Keratinocyte (primary cell): ENCODE measurements around the gene SH3PXD2A. TPM values are rescaled to one million over a fixed set of nuclear protein-coding genes. Genes with fewer than 3 reads are reported as not detected.

Source experiments
- DNase-seq: peaks from one replicate; pipeline ENCODE4 v3.0.0-alpha.2; 2011; ENCODE audit warnings: low read depth, missing footprints, low spot score
- FAIRE-seq: peaks from 2 replicates; lab custom pipeline; 2011; peaks lifted over from hg19 to GRCh38; lab: Jason Lieb, UNC
- H2AFZ ChIP-seq: 2 replicates; pipeline ENCODE4 v1.6.0; 2012; ENCODE audit warnings: low read length, control low read depth, inconsistent platforms; ENCODE audit not compliant: control insufficient read depth
- H3K27ac ChIP-seq: 2 replicates; pipeline ENCODE4 v1.5.1; 2011; ENCODE audit warnings: low read length; ENCODE audit not compliant: control insufficient read depth, insufficient read depth
- H3K27me3 ChIP-seq: 3 replicates; pipeline ENCODE4 v1.6.0; 2011; ENCODE audit warnings: low read length; ENCODE audit not compliant: control insufficient read depth, insufficient read depth; ENCODE audit errors: extremely low read depth
- H3K36me3 ChIP-seq, 2 experiments: 2 replicates in 1 of 2; 3 replicates in 1 of 2; pipeline ENCODE4 v1.5.1; 2011; ENCODE audit warnings: low read length in 2 of 2, mild to moderate bottlenecking in 1 of 2; ENCODE audit not compliant: control insufficient read depth in 2 of 2, insufficient read depth in 2 of 2; ENCODE audit errors: extremely low read depth in 1 of 2
- H3K4me1 ChIP-seq: 3 replicates; pipeline ENCODE4 v1.5.1; 2011; ENCODE audit warnings: low read length; ENCODE audit not compliant: control insufficient read depth, insufficient read depth; ENCODE audit errors: extremely low read depth
- H3K4me2 ChIP-seq: 3 replicates; pipeline ENCODE4 v1.6.0; 2011; ENCODE audit warnings: low read depth, low read length; ENCODE audit not compliant: control insufficient read depth, insufficient read depth; ENCODE audit errors: extremely low read depth
- H3K4me3 ChIP-seq, 3 experiments: fragments of 200-600 bp in 1 of 3; sonication (generic) in 1 of 3; 2 replicates in 2 of 3; 3 replicates in 1 of 3; pipeline ENCODE4 v1.5.1; 2011 to 2016; ENCODE audit warnings: low read length in 3 of 3, mild to moderate bottlenecking in 3 of 3, control low read depth in 2 of 3, inconsistent platforms in 1 of 3, low read depth in 1 of 3, mixed read lengths in 1 of 3, mixed run types in 1 of 3, moderate library complexity in 1 of 3; ENCODE audit not compliant: control insufficient read depth in 2 of 3, insufficient read depth in 2 of 3; ENCODE audit errors: extremely low read depth in 1 of 3
- H3K79me2 ChIP-seq: 2 replicates; pipeline ENCODE4 v1.6.0; 2012; ENCODE audit warnings: low read length; ENCODE audit not compliant: control insufficient read depth, insufficient read depth
- H3K9ac ChIP-seq: 3 replicates; pipeline ENCODE4 v1.6.0; 2011; ENCODE audit warnings: low read length; ENCODE audit not compliant: control insufficient read depth, insufficient read depth; ENCODE audit errors: extremely low read depth
- H3K9me1 ChIP-seq: 3 replicates; pipeline ENCODE4 v1.6.0; 2011; ENCODE audit warnings: low read length; ENCODE audit not compliant: control insufficient read depth, insufficient read depth; ENCODE audit errors: extremely low read depth
- H3K9me3 ChIP-seq: 2 replicates; pipeline ENCODE4 v1.5.1; 2012; ENCODE audit warnings: low read depth, low read length; ENCODE audit not compliant: control insufficient read depth
- H4K20me1 ChIP-seq: 3 replicates; pipeline ENCODE4 v1.6.0; 2011; ENCODE audit warnings: low read length; ENCODE audit not compliant: control insufficient read depth, insufficient read depth; ENCODE audit errors: extremely low read depth
- CTCF ChIP-seq, 3 experiments: IDR thresholded peaks in 1 of 3; conservative IDR thresholded peaks in 1 of 3; optimal IDR thresholded peaks in 1 of 3; 2 replicates in 2 of 3; 3 replicates in 1 of 3; pipeline versions ENCODE3 to v1.5.1; 2011; ENCODE audit warnings: low read length in 3 of 3, mild to moderate bottlenecking in 3 of 3, moderate library complexity in 2 of 3, control low read depth in 1 of 3, inconsistent platforms in 1 of 3; ENCODE audit not compliant: insufficient read depth in 2 of 3; ENCODE audit errors: extremely low read depth in 1 of 3
- EZH2 ChIP-seq: IDR thresholded peaks from one replicate; pipeline ENCODE4 v1.6.1; 2012; ENCODE audit warnings: inconsistent platforms, mild to moderate bottlenecking, low read length, moderate library complexity
- dilution Hi-C: fragments of 300-500 bp; cut with MboI; formaldehyde crosslinking; loops from one replicate; pipeline ENCODE4 v1.7.0; 2020; ENCODE audit warnings: low sequenced_read_pairs; ENCODE audit not compliant: extremely low pct_ligation_motif_present
- polyA plus RNA-seq, 5 experiments: library from polyadenylated mRNA; depleted of rRNA in 3 of 5; stranded (reverse) in 3 of 5; stranded (forward) in 1 of 5; unstranded in 1 of 5; fragments of >200 nt; gene quantifications; 1 replicate in 1 of 5; 2 replicates in 3 of 5; 3 replicates in 1 of 5; pipeline versions ENCODE4 v1.2.1 to v1.2.3, GENCODE V29; 2011 to 2012; ENCODE audit warnings: missing spikeins in 2 of 5, low read depth in 1 of 5, low replicate concordance in 1 of 5

SH3PXD2A gene
- polyA plus RNA-seq, 1 donor (not counting 4 experiments of a cell fraction or from before 2014, with no cell fraction given) = 33.9 TPM

GRCh38 chr10:103688491-103688890 is 166.9 kb downstream of the SH3PXD2A start:
- dilution Hi-C loops = no loop called here

GRCh38 chr10:103687718-103688117 is 167.7 kb downstream of the SH3PXD2A start:
- Histone ChIP-seq H3K27ac (no peak overlapping the region), H3K9ac (no peak overlapping the region), H3K4me1 (peaks cover 3% of the 10 kb centered on the region), H3K27me3 (no peaks in the 10 kb centered on the region), H3K79me2 (peaks cover 79% of the 10 kb centered on the region), H3K9me3 (no peaks in the 10 kb centered on the region), H3K4me3 (no peak overlapping the region), H2AFZ (no peak overlapping the region), H3K4me2 (no peak overlapping the region), H3K9me1 (peaks cover 2% of the 10 kb centered on the region), H4K20me1 (peaks cover 17% of the 10 kb centered on the region), H3K36me3 (peaks cover 8 to 28% of the 10 kb centered on the region in 2 experiments)
- DNase-seq = no peak
- TF ChIP-seq EZH2 (no peak), CTCF (optimal IDR thresholded peaks at IDR 0.05 in 1 of 3, IDR thresholded peaks at IDR 0.05 in 1 of 3, conservative IDR thresholded peaks at IDR 0.05 in 1 of 3; ENCODE audit: extremely low read depth in 1 of 3, insufficient read depth in 2 of 3, low read length in 3 of 3) (no peak)
- no peak for FAIRE-seq
- dilution Hi-C loops = no loop called here

More at GRCh38 chr10:103688491-103688890, 166.9 kb downstream of the SH3PXD2A start:
- Histone ChIP-seq H4K20me1 (peaks cover 17% of the 10 kb centered on the region), H3K9ac (no peak overlapping the region), H2AFZ (no peak overlapping the region), H3K27me3 (no peaks in the 10 kb centered on the region), H3K9me3 (no peaks in the 10 kb centered on the region), H3K79me2 (peaks cover 74% of the 10 kb centered on the region), H3K36me3 (peaks cover 5 to 24% of the 10 kb centered on the region in 2 experiments), H3K4me2 (no peak overlapping the region), H3K4me1 (peaks cover 6% of the 10 kb centered on the region), H3K27ac (no peak overlapping the region), H3K9me1 (peaks cover 2% of the 10 kb centered on the region), H3K4me3 (no peak overlapping the region)
- FAIRE-seq = no peak
- TF ChIP-seq CTCF (optimal IDR thresholded peaks at IDR 0.05 in 1 of 3, IDR thresholded peaks at IDR 0.05 in 1 of 3, conservative IDR thresholded peaks at IDR 0.05 in 1 of 3; ENCODE audit: extremely low read depth in 1 of 3, insufficient read depth in 2 of 3, low read length in 3 of 3) = no peak
- no peak for TF ChIP-seq EZH2
- no peak for DNase-seq
